HCT116 (cell line): ENCODE measurements around the gene TET3. TPM values are rescaled to one million over a fixed set of nuclear protein-coding genes. Genes with fewer than 3 reads are reported as not detected.

Experiments
- ATAC-seq: fragments of 200-7000 bp; cut with Tn5 transposase; 2 replicates; pipeline ENCODE4 v1.9.1; 2020; ENCODE audit warnings: mild to moderate bottlenecking, moderate library complexity
- BruUV-seq: library from RNA; stranded (reverse); fragments of 400-500 nt; replicated peaks from 2 replicates; lab custom pipeline; 2021; lab: Mats Ljungman, UMichigan
- CTCF ChIA-PET: fragments of 300-600 bp; sonication (Branson Sonifier 250); formaldehyde crosslinking; loops from one replicate; lab custom pipeline; 2021; ENCODE audit warnings: antibody characterized with exemption; lab: Charles Lee
- POLR2A ChIA-PET: fragments of 300-600, 350-600 bp; sonication (Branson Sonifier 250); formaldehyde crosslinking; loops from one replicate; lab custom pipeline; 2021; ENCODE audit warnings: antibody characterized with exemption; lab: Charles Lee
- RAD21 ChIA-PET, 2 experiments: fragments of 300-600 bp; sonication (Branson Sonifier 250); formaldehyde crosslinking; loops; one replicate each; lab custom pipeline; 2023; ENCODE audit warnings: low total read pairs in 2 of 2; ENCODE audit not compliant: uncharacterized antibody in 2 of 2, unreplicated experiment in 2 of 2, low non-redundant PET in 1 of 2; lab: Charles Lee
- DNase-seq: peaks from one replicate; pipeline ENCODE4 v3.0.0-alpha.2; 2010; ENCODE audit warnings: low read depth, low spot score
- H2AFZ ChIP-seq: fragments of 200-600 bp; shearing (Covaris generic), sonication (generic); 2 replicates; pipeline ENCODE4 v1.6.1; 2017; ENCODE audit warnings: low read depth, mixed run types, mixed read lengths, antibody characterized with exemption, low read length; ENCODE audit not compliant: poor library complexity, severe bottlenecking
- H3K27ac ChIP-seq: 2 replicates; pipeline ENCODE4 v1.5.1; 2012; ENCODE audit warnings: low read depth, low read length
- H3K27me3 ChIP-seq: fragments of 200-600 bp; sonication (generic); 2 replicates; pipeline ENCODE4 v1.6.1; 2016; ENCODE audit warnings: mixed run types, low read length, mixed read lengths; ENCODE audit not compliant: insufficient read depth
- H3K36me3 ChIP-seq, 2 experiments: fragments of 200-500 bp in 1 of 2; fragments of 200-600 bp in 1 of 2; sonication (Bioruptor generic) in 1 of 2; sonication (generic) in 1 of 2; 2 replicates each; pipeline versions ENCODE4 v1.5.1 to v1.6.1; 2014 to 2016; ENCODE audit warnings: low read length in 2 of 2, inconsistent platforms in 1 of 2, mixed read lengths in 1 of 2, mixed run types in 1 of 2; ENCODE audit not compliant: insufficient read depth in 2 of 2, control insufficient read depth in 1 of 2
- H3K4me1 ChIP-seq, 2 experiments: fragments of 200-600 bp in 1 of 2; sonication (generic) in 1 of 2; 2 replicates each; pipeline versions ENCODE4 v1.5.1 to v1.6.1; 2012 to 2017; ENCODE audit warnings: low read length in 2 of 2, inconsistent platforms in 1 of 2, mild to moderate bottlenecking in 1 of 2, mixed read lengths in 1 of 2, mixed run types in 1 of 2, moderate library complexity in 1 of 2; ENCODE audit not compliant: insufficient read depth in 2 of 2, control insufficient read depth in 1 of 2
- H3K4me2 ChIP-seq: fragments of 200-600 bp; sonication (generic); 2 replicates; pipeline ENCODE4 v1.6.1; 2017; ENCODE audit warnings: mixed run types, low read length, mixed read lengths
- H3K4me3 ChIP-seq, 2 experiments: fragments of 200-600 bp in 1 of 2; sonication (generic) in 1 of 2; replicated peaks in 1 of 2; 2 replicates each; pipeline ENCODE4 v1.5.1; 2011 to 2016; ENCODE audit warnings: low read length in 2 of 2, control low read depth in 1 of 2, low read depth in 1 of 2, mild to moderate bottlenecking in 1 of 2, mixed read lengths in 1 of 2, mixed run types in 1 of 2
- H3K79me2 ChIP-seq: fragments of 200-600 bp; sonication (generic); 2 replicates; pipeline ENCODE4 v1.6.1; 2017; ENCODE audit warnings: mild to moderate bottlenecking, mixed run types, low read length, moderate library complexity, mixed read lengths; ENCODE audit not compliant: insufficient read depth
- H3K9ac ChIP-seq: fragments of 200-600 bp; sonication (generic); 2 replicates; pipeline ENCODE4 v1.6.1; 2016; ENCODE audit warnings: low read length, mixed read lengths
- H3K9me2 ChIP-seq: fragments of 200-600 bp; sonication (generic), shearing (Covaris generic); 2 replicates; pipeline ENCODE4 v1.6.1; 2017; ENCODE audit warnings: mixed run types, mild to moderate bottlenecking, moderate library complexity; ENCODE audit not compliant: insufficient read depth
- H3K9me3 ChIP-seq, 2 experiments: fragments of 200-500 bp in 1 of 2; fragments of 200-600 bp in 1 of 2; sonication (Bioruptor generic) in 1 of 2; sonication (generic) in 1 of 2; 2 replicates each; pipeline ENCODE4 v1.6.1; 2014 to 2017; ENCODE audit warnings: low read length in 2 of 2, mixed read lengths in 2 of 2, inconsistent platforms in 1 of 2, low read depth in 1 of 2, mild to moderate bottlenecking in 1 of 2, mixed run types in 1 of 2, moderate library complexity in 1 of 2; ENCODE audit not compliant: control insufficient read depth in 1 of 2, insufficient read depth in 1 of 2
- H4K20me1 ChIP-seq: fragments of 200-600 bp; sonication (generic), shearing (Covaris generic); 2 replicates; pipeline ENCODE4 v1.6.1; 2017; ENCODE audit warnings: mixed run types, mild to moderate bottlenecking, moderate library complexity; ENCODE audit not compliant: insufficient read depth
- ATF3 ChIP-seq: IDR thresholded peaks from 2 replicates; pipeline ENCODE4 v1.6.1; 2012
- CTCF ChIP-seq, 3 experiments: fragments of 200-600 bp in 1 of 3; sonication (generic) in 1 of 3; IDR thresholded peaks in 2 of 3; conservative IDR thresholded peaks in 1 of 3; 2 replicates each; pipeline ENCODE4 v1.5.1; 2012 to 2017; ENCODE audit warnings: low read depth in 2 of 3, low read length in 2 of 3, antibody characterized with exemption in 1 of 3, borderline replicate concordance in 1 of 3, control low read depth in 1 of 3, mild to moderate bottlenecking in 1 of 3, mixed read lengths in 1 of 3, mixed run types in 1 of 3, moderate library complexity in 1 of 3; ENCODE audit not compliant: insufficient read depth in 1 of 3
- ELF1 ChIP-seq: IDR thresholded peaks from 2 replicates; pipeline ENCODE4 v1.6.1; 2012; ENCODE audit warnings: low read depth, borderline replicate concordance
- JUND ChIP-seq: IDR thresholded peaks from 2 replicates; pipeline ENCODE4 v1.6.1; 2012
- MAX ChIP-seq: IDR thresholded peaks from 2 replicates; pipeline ENCODE4 v1.6.1; 2012
- POLR2AphosphoS5 ChIP-seq: IDR thresholded peaks from 2 replicates; pipeline ENCODE4 v1.6.1; 2011; ENCODE audit warnings: mild to moderate bottlenecking, low read depth, low read length, moderate library complexity
- RAD21 ChIP-seq: IDR thresholded peaks from 2 replicates; pipeline ENCODE4 v1.6.1; 2012; ENCODE audit warnings: low read depth, mild to moderate bottlenecking
- REST ChIP-seq: IDR thresholded peaks from 2 replicates; pipeline ENCODE4 v1.6.1; 2012; ENCODE audit warnings: low read depth
- SIN3A ChIP-seq: IDR thresholded peaks from 2 replicates; pipeline ENCODE4 v1.6.1; 2012; ENCODE audit warnings: low read depth
- SP1 ChIP-seq: IDR thresholded peaks from 2 replicates; pipeline ENCODE4 v1.6.1; 2012; ENCODE audit warnings: low read depth
- TCF7L2 ChIP-seq: IDR thresholded peaks from 2 replicates; pipeline ENCODE4 v1.7.0; 2011; ENCODE audit warnings: borderline replicate concordance, inconsistent platforms; ENCODE audit not compliant: insufficient read depth, insufficient read length; ENCODE audit errors: extremely low read depth
- YY1 ChIP-seq: IDR thresholded peaks from 2 replicates; pipeline ENCODE4 v1.6.1; 2011; ENCODE audit warnings: low read length, low read depth, moderate library complexity, mild to moderate bottlenecking; ENCODE audit not compliant: insufficient replicate concordance; ENCODE audit errors: extremely low read depth
- ZBTB33 ChIP-seq: IDR thresholded peaks from 2 replicates; pipeline ENCODE4 v1.6.1; 2011; ENCODE audit warnings: mild to moderate bottlenecking, low read length, moderate library complexity; ENCODE audit not compliant: insufficient replicate concordance; ENCODE audit errors: extremely low read depth
- ZFX ChIP-seq: fragments of 450-650 bp; IDR thresholded peaks from 2 replicates; pipeline ENCODE4 v1.6.1; 2017
- intact Hi-C: fragments of 100-400 bp; cut with micrococcal nuclease; formaldehyde crosslinking; loops from 2 replicates; pipeline ENCODE4 v1.10.0; 2022
- total RNA-seq: library from RNA; stranded (reverse); gene quantifications from one replicate; pipeline ENCODE4 v1.2.1, GENCODE V29; 2021; ENCODE audit not compliant: unreplicated experiment

The TET3 gene
- total RNA-seq, 1 experiment from 2014 or later: 15.4 TPM

GRCh38 chr2:73983322-73984202, 1.1 kb upstream of the TET3 start:
- intact Hi-C loops: loop anchor here (2.0 to 5.0 kb wide), 2 partner anchors 57 to 301 kb away; partner anchors contain the start of gene DGUOK
- H3K4me3 ChIP-seq: peak overlapping the region; percentile 66 to 72
- TSS peak; percentile 46 for BruUV-seq
- peaks cover 31% of the 10 kb centered on the region for H3K79me2 ChIP-seq
- H3K27me3 ChIP-seq: no peaks in the 10 kb centered on the region
- H3K36me3 ChIP-seq: peaks cover 5 to 22% of the 10 kb centered on the region in 2 experiments; a peak in 1 of 4 replicates
- no peaks in the 10 kb centered on the region for H3K9me3 ChIP-seq
- H3K9me2 ChIP-seq: no peaks in the 10 kb centered on the region
- DNase-seq (peak; percentile 88), ATAC-seq (peak; percentile 69)
- no peaks in the 10 kb centered on the region for H4K20me1 ChIP-seq
- no peak for TF ChIP-seq ZFX
- no peak for TF ChIP-seq ATF3
- no peak for TF ChIP-seq CTCF (IDR thresholded peaks at IDR 0.05 in 2 of 3, conservative IDR thresholded peaks at IDR 0.05 in 1 of 3; ENCODE audit: borderline replicate concordance in 1 of 3, insufficient read depth in 1 of 3, low read depth in 2 of 3, low read length in 2 of 3)
- TF ChIP-seq SIN3A: no peak
- TF ChIP-seq ZBTB33: peak; percentile 83
- no peak for TF ChIP-seq RAD21
- no peak for TF ChIP-seq JUND
- TF ChIP-seq SP1: no peak
- no peak for TF ChIP-seq MAX
- peak; percentile 61 for TF ChIP-seq TCF7L2
- no peak for TF ChIP-seq ELF1
- TF ChIP-seq REST: no peak
- TF ChIP-seq YY1: peak; percentile 80
- peak; percentile 83 for TF ChIP-seq POLR2AphosphoS5
- peaks cover 43 to 63% of the 10 kb centered on the region in 2 experiments for H3K4me1 ChIP-seq
- H3K4me2 ChIP-seq: peak overlapping the region; percentile 96
- peak overlapping the region; percentile 100 for H3K27ac ChIP-seq
- ChIA-PET CTCF (no interaction called here), POLR2A (no interaction called here), RAD21 (no interaction called here)
- no peak overlapping the region for H2AFZ ChIP-seq
- peak overlapping the region; percentile 90 for H3K9ac ChIP-seq
